Panc1 (cell line): ENCODE measurements around the gene EME2. TPM values are rescaled to one million over a fixed set of nuclear protein-coding genes. Genes with fewer than 3 reads are reported as not detected.

Experiments
- ATAC-seq: fragments of 200-7000 bp; cut with Tn5 transposase; 2 replicates; pipeline ENCODE4 v1.9.1; 2020; ENCODE audit warnings: mild to moderate bottlenecking, moderate library complexity
- BruUV-seq: library from RNA; stranded (reverse); fragments of 400-500 nt; replicated peaks from 2 replicates; lab custom pipeline; 2021; lab: Mats Ljungman, UMichigan
- CTCF ChIA-PET: fragments of 300-600 bp; sonication (Branson Sonifier 250); formaldehyde crosslinking; loops from one replicate; lab custom pipeline; 2022; ENCODE audit warnings: antibody characterized with exemption; lab: Charles Lee
- POLR2A ChIA-PET: fragments of 300-600 bp; sonication (Branson Sonifier 250); formaldehyde crosslinking; loops from one replicate; lab custom pipeline; 2022; ENCODE audit warnings: antibody characterized with exemption; lab: Charles Lee
- DNase-seq: peaks from one replicate; pipeline ENCODE4 v3.0.0-alpha.2; 2010; ENCODE audit warnings: low read depth, low spot score
- H3K27ac ChIP-seq: 2 replicates; pipeline ENCODE4 v1.5.1; 2011; ENCODE audit warnings: mild to moderate bottlenecking, low read length, inconsistent platforms
- H3K27me3 ChIP-seq: fragments of 200-500 bp; sonication (Bioruptor generic); 2 replicates; pipeline ENCODE4 v1.6.0; 2014; ENCODE audit warnings: low read length, inconsistent platforms; ENCODE audit not compliant: control insufficient read depth, insufficient read depth
- H3K36me3 ChIP-seq: fragments of 200-500 bp; sonication (Bioruptor generic); 2 replicates; pipeline ENCODE4 v1.5.1; 2014; ENCODE audit warnings: inconsistent platforms, mild to moderate bottlenecking, low read length, moderate library complexity; ENCODE audit not compliant: control insufficient read depth, insufficient read depth
- H3K4me1 ChIP-seq: 2 replicates; pipeline ENCODE4 v1.5.1; 2011; ENCODE audit warnings: inconsistent platforms, mild to moderate bottlenecking, low read length, moderate library complexity; ENCODE audit not compliant: control insufficient read depth, insufficient read depth
- H3K4me3 ChIP-seq, 2 experiments: 2 replicates each; pipeline ENCODE4 v1.5.1; 2011 to 2012; ENCODE audit warnings: low read depth in 2 of 2, low read length in 2 of 2, mild to moderate bottlenecking in 2 of 2, inconsistent platforms in 1 of 2, moderate library complexity in 1 of 2
- H3K9me3 ChIP-seq: fragments of 200-500 bp; sonication (Bioruptor generic); 2 replicates; pipeline ENCODE4 v1.5.1; 2014; ENCODE audit warnings: low read depth, mild to moderate bottlenecking, inconsistent platforms, low read length, moderate library complexity; ENCODE audit not compliant: control insufficient read depth, insufficient read depth
- POLR2AphosphoS5 ChIP-seq: IDR thresholded peaks from 2 replicates; pipeline ENCODE4 v1.6.1; 2012; ENCODE audit warnings: mild to moderate bottlenecking, low read depth, low read length, moderate library complexity
- SIN3A ChIP-seq: IDR thresholded peaks from 2 replicates; pipeline ENCODE4 v1.6.1; 2012; ENCODE audit warnings: low read depth, mild to moderate bottlenecking, low read length, moderate library complexity, borderline replicate concordance; ENCODE audit not compliant: insufficient read depth
- TCF7L2 ChIP-seq: IDR thresholded peaks from 2 replicates; pipeline ENCODE4 v1.6.1; 2011; ENCODE audit warnings: mild to moderate bottlenecking, low read depth, low read length, inconsistent platforms
- in situ Hi-C: cut with HindIII; loops from 2 replicates; pipeline ENCODE4 v1.10.0; 2016; ENCODE audit warnings: low sequenced_read_pairs, low pct_unique_long_range_greater_than_20kb
- intact Hi-C: fragments of 100-400 bp; cut with micrococcal nuclease; formaldehyde crosslinking; loops from one replicate; pipeline ENCODE4 v1.10.0; 2022; ENCODE audit not compliant: unreplicated experiment
- total RNA-seq: library from RNA; stranded (reverse); gene quantifications from one replicate; pipeline ENCODE4 v1.2.1, GENCODE V29; 2021; ENCODE audit not compliant: unreplicated experiment
- TF ChIP-seq, protein P1 (sequence below): fragments of 450-650 bp; IDR thresholded peaks from 2 replicates; pipeline ENCODE4 v1.5.1; 2017; ENCODE audit warnings: mild to moderate bottlenecking
- TF ChIP-seq, protein P2 (sequence below), 2 experiments: IDR thresholded peaks; 2 replicates each; pipeline ENCODE4 v1.6.1; 2011 to 2012; ENCODE audit warnings: low read depth in 2 of 2, control low read depth in 1 of 2, low read length in 1 of 2, mild to moderate bottlenecking in 1 of 2, moderate library complexity in 1 of 2; ENCODE audit not compliant: insufficient read depth in 1 of 2

Gene EME2
- total RNA-seq, 1 experiment from 2014 or later: 53.4 TPM

DNA sequence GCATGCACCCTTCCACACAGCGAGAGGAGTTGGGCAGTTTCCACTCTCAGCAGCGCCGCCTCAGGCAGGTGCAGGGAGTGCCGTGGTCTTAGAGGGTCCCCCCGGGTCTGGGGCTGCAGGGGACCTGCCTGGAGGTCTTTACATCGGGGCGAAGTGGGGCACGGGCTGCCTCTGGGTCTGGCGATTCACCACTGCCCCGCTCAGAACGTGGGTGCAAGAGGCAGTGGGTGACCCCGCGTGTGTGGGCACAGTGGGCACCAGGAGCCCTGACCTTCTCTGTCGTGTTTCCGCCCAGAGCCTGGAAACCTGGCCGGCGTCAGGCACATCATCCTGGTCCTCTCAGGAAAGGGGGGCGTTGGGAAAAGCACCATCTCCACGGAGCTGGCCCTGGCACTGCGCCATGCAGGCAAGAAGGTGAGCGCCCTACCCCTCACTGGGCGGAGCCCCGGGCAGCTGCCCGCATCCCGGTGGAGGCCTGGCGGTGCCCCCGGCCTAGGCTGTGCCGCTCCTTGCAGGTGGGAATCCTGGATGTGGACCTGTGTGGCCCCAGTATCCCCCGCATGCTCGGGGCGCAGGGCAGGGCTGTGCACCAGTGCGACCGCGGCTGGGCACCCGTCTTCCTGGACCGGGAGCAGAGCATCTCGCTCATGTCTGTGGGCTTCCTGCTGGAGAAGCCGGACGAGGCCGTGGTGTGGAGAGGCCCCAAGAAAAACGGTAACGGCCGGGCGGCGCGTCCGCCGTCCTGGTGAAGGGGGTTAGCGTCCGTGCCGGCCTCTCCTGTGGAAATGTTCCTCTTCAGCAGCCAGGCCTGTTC, 13.8 kb downstream of the EME2 start:
- in situ Hi-C loops (no loop called here), intact Hi-C loops (no loop called here)
- CTCF ChIA-PET: no interaction called here
- H3K9me3 ChIP-seq: no peaks in the 10 kb centered on the region
- BruUV-seq: no TSS peak
- no peaks in the 10 kb centered on the region for H3K4me1 ChIP-seq
- TF ChIP-seq POLR2AphosphoS5 (no peak), SIN3A (no peak), TCF7L2 (no peak)
- TF ChIP-seq, protein P1, sequence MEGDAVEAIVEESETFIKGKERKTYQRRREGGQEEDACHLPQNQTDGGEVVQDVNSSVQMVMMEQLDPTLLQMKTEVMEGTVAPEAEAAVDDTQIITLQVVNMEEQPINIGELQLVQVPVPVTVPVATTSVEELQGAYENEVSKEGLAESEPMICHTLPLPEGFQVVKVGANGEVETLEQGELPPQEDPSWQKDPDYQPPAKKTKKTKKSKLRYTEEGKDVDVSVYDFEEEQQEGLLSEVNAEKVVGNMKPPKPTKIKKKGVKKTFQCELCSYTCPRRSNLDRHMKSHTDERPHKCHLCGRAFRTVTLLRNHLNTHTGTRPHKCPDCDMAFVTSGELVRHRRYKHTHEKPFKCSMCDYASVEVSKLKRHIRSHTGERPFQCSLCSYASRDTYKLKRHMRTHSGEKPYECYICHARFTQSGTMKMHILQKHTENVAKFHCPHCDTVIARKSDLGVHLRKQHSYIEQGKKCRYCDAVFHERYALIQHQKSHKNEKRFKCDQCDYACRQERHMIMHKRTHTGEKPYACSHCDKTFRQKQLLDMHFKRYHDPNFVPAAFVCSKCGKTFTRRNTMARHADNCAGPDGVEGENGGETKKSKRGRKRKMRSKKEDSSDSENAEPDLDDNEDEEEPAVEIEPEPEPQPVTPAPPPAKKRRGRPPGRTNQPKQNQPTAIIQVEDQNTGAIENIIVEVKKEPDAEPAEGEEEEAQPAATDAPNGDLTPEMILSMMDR: no peak
- TF ChIP-seq, protein P2, sequence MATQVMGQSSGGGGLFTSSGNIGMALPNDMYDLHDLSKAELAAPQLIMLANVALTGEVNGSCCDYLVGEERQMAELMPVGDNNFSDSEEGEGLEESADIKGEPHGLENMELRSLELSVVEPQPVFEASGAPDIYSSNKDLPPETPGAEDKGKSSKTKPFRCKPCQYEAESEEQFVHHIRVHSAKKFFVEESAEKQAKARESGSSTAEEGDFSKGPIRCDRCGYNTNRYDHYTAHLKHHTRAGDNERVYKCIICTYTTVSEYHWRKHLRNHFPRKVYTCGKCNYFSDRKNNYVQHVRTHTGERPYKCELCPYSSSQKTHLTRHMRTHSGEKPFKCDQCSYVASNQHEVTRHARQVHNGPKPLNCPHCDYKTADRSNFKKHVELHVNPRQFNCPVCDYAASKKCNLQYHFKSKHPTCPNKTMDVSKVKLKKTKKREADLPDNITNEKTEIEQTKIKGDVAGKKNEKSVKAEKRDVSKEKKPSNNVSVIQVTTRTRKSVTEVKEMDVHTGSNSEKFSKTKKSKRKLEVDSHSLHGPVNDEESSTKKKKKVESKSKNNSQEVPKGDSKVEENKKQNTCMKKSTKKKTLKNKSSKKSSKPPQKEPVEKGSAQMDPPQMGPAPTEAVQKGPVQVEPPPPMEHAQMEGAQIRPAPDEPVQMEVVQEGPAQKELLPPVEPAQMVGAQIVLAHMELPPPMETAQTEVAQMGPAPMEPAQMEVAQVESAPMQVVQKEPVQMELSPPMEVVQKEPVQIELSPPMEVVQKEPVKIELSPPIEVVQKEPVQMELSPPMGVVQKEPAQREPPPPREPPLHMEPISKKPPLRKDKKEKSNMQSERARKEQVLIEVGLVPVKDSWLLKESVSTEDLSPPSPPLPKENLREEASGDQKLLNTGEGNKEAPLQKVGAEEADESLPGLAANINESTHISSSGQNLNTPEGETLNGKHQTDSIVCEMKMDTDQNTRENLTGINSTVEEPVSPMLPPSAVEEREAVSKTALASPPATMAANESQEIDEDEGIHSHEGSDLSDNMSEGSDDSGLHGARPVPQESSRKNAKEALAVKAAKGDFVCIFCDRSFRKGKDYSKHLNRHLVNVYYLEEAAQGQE (IDR thresholded peaks at IDR 0.05; ENCODE audit: insufficient read depth in 1 of 2, low read depth in 2 of 2, low read length in 1 of 2): no peak
- H3K27me3 ChIP-seq: no peaks in the 10 kb centered on the region
- H3K27ac ChIP-seq: no peak overlapping the region
- ATAC-seq (no peak), DNase-seq (no peak)
- POLR2A ChIA-PET: no interaction called here
- H3K36me3 ChIP-seq: peaks cover 3% of the 10 kb centered on the region; the same call in 1 of the 2 replicates
- H3K4me3 ChIP-seq: no peak overlapping the region

DNA sequence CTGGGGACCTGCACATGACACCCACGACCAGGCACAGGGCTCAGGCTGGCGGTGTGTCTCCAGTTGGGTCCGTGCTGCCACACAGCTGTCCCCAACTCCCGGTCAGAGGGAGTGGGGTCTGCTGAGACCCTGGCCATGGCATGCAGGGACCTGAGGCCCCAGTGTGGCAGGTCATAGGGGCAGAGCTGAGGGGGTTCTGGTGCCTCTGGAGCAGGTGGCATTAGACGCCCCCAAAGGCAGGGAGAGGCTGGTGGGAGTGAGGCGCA, 14.4 kb downstream of the EME2 start:
- Histone ChIP-seq H3K4me1 (no peaks in the 10 kb centered on the region), H3K27me3 (no peaks in the 10 kb centered on the region), H3K36me3 (peaks cover 3% of the 10 kb centered on the region; the same call in 1 of the 2 replicates), H3K9me3 (no peaks in the 10 kb centered on the region), H3K4me3 (no peak overlapping the region), H3K27ac (no peak overlapping the region)
- ATAC-seq (no peak), DNase-seq (no peak)
- BruUV-seq: no TSS peak
- CTCF ChIA-PET: no interaction called here
- POLR2A ChIA-PET: no interaction called here
- in situ Hi-C loops (no loop called here), intact Hi-C loops (no loop called here)
- TF ChIP-seq, protein P2 (IDR thresholded peaks at IDR 0.05; ENCODE audit: insufficient read depth in 1 of 2, low read depth in 2 of 2, low read length in 1 of 2): no peak
- no peak for TF ChIP-seq POLR2AphosphoS5
- TF ChIP-seq, protein P1: no peak
- no peak for TF ChIP-seq SIN3A
- no peak for TF ChIP-seq TCF7L2
